ENCODE data around the gene TIMM29. TPM values are rescaled to one million over a fixed set of nuclear protein-coding genes. Genes with fewer than 3 reads are reported as not detected.

Gene TIMM29
- total RNA-seq, 4 donors from 2014 or later: 7.6 to 40.5 (median 28.5) TPM

GRCh38 chr19:10899151-10899653 lies 29.4 kb upstream of the TIMM29 start:
- no peaks in the 10 kb centered on the region for H3K27me3 ChIP-seq
- no peaks in the 10 kb centered on the region for H3K36me3 ChIP-seq
- no peaks in the 10 kb centered on the region for H3K4me1 ChIP-seq
- no peaks in the 10 kb centered on the region for H3K9me3 ChIP-seq
- no peak for DNase-seq
- no peak overlapping the region for H3K4me3 ChIP-seq
- H3K27ac ChIP-seq: no peak overlapping the region
- intact Hi-C loops (cut with DNase I; ENCODE audit: low total_unique reads): no loop called here
- TF ChIP-seq POLR2A (IDR thresholded peaks at IDR 0.05) (no peak), CTCF (IDR thresholded peaks at IDR 0.05) (no peak)

- intact Hi-C loops (cut with DNase I; ENCODE audit: low total_unique reads): no loop called here
- Histone ChIP-seq H3K27ac (no peak overlapping the region), H3K36me3 (no peaks in the 10 kb centered on the region), H3K4me1 (no peaks in the 10 kb centered on the region), H3K4me3 (no peak overlapping the region), H3K9me3 (no peaks in the 10 kb centered on the region), H3K27me3 (no peaks in the 10 kb centered on the region)
- no peak for DNase-seq
- TF ChIP-seq POLR2A (IDR thresholded peaks at IDR 0.05) (no peak), CTCF (IDR thresholded peaks at IDR 0.05) (no peak)
Measured at GRCh38 chr19:10907925-10908324, 20.7 kb upstream of the TIMM29 start.

- no peaks in the 10 kb centered on the region for H3K36me3 ChIP-seq
- no peak for TF ChIP-seq POLR2A (IDR thresholded peaks at IDR 0.05)
- TF ChIP-seq CTCF (IDR thresholded peaks at IDR 0.05): no peak
- no peak for DNase-seq
- no peak overlapping the region for H3K4me3 ChIP-seq
- H3K4me1 ChIP-seq: no peaks in the 10 kb centered on the region
- intact Hi-C loops (cut with DNase I; ENCODE audit: low total_unique reads): no loop called here
- H3K27me3 ChIP-seq: no peaks in the 10 kb centered on the region
- H3K27ac ChIP-seq: no peak overlapping the region
- no peaks in the 10 kb centered on the region for H3K9me3 ChIP-seq
Measured at GRCh38 chr19:10908380-10908960, 20.1 kb upstream of the TIMM29 start.

GRCh38 chr19:10911579-10912363 lies 16.8 kb upstream of the TIMM29 start:
- no peaks in the 10 kb centered on the region for H3K4me1 ChIP-seq
- intact Hi-C loops (cut with DNase I; ENCODE audit: low total_unique reads): no loop called here
- TF ChIP-seq POLR2A (IDR thresholded peaks at IDR 0.05): no peak
- no peak for TF ChIP-seq CTCF (IDR thresholded peaks at IDR 0.05)
- no peaks in the 10 kb centered on the region for H3K9me3 ChIP-seq
- no peaks in the 10 kb centered on the region for H3K36me3 ChIP-seq
- H3K27ac ChIP-seq: no peak overlapping the region
- H3K4me3 ChIP-seq: no peak overlapping the region
- no peak for DNase-seq
- H3K27me3 ChIP-seq: no peaks in the 10 kb centered on the region

GRCh38 chr19:10912619-10913018 lies 16.0 kb upstream of the TIMM29 start:
- no peak for DNase-seq
- no peak overlapping the region for H3K4me3 ChIP-seq
- intact Hi-C loops (cut with DNase I; ENCODE audit: low total_unique reads): no loop called here
- H3K27ac ChIP-seq: no peak overlapping the region
- H3K27me3 ChIP-seq: no peaks in the 10 kb centered on the region
- H3K4me1 ChIP-seq: no peaks in the 10 kb centered on the region
- H3K9me3 ChIP-seq: no peaks in the 10 kb centered on the region
- no peak for TF ChIP-seq POLR2A (IDR thresholded peaks at IDR 0.05)
- no peak for TF ChIP-seq CTCF (IDR thresholded peaks at IDR 0.05)
- H3K36me3 ChIP-seq: no peaks in the 10 kb centered on the region

All from uterus (tissue), 4 donors.